HCT116 (cell line): Measurements from ENCODE around the gene SLC6A6.

Experiments
- EZH2 ChIP-seq: fragments of 200-600 bp; sonication (generic); IDR thresholded peaks from 2 replicates; pipeline ENCODE4 v1.6.1; 2017; ENCODE audit warnings: antibody characterized with exemption, mixed run types
- TF ChIP-seq, protein P1 (sequence below), 3 experiments: fragments of 200-600 bp in 1 of 3; sonication (generic) in 1 of 3; IDR thresholded peaks in 2 of 3; conservative IDR thresholded peaks in 1 of 3; 2 replicates each; pipeline ENCODE4 v1.5.1; 2012 to 2017; ENCODE audit warnings: low read depth in 2 of 3, low read length in 2 of 3, antibody characterized with exemption in 1 of 3, borderline replicate concordance in 1 of 3, control low read depth in 1 of 3, mild to moderate bottlenecking in 1 of 3, mixed read lengths in 1 of 3, mixed run types in 1 of 3, moderate library complexity in 1 of 3; ENCODE audit not compliant: insufficient read depth in 1 of 3
- TF ChIP-seq, protein P2 (sequence below): IDR thresholded peaks from 2 replicates; pipeline ENCODE4 v1.6.1; 2012

DNA sequence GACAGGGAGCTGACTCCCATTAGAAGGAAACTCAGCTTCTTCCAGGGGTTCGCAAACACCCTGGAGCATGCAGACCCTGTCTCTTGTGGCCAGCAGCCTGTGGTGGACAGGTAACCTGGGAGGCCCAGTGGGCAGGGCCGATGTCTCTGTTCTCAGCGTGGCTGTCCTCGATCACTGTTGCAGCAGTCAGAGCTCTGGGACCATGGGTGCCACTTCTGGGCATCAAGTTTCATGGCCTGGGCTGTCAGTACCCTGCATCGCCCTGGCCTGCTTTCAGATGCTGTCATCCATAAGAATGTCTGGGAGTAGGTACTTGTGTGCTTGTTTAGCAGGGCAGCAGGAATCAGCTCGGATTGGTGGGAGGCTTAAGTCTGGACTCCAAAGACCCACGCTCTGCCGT lies 54.4 kb downstream of the SLC6A6 start:
- TF ChIP-seq, protein P1, sequence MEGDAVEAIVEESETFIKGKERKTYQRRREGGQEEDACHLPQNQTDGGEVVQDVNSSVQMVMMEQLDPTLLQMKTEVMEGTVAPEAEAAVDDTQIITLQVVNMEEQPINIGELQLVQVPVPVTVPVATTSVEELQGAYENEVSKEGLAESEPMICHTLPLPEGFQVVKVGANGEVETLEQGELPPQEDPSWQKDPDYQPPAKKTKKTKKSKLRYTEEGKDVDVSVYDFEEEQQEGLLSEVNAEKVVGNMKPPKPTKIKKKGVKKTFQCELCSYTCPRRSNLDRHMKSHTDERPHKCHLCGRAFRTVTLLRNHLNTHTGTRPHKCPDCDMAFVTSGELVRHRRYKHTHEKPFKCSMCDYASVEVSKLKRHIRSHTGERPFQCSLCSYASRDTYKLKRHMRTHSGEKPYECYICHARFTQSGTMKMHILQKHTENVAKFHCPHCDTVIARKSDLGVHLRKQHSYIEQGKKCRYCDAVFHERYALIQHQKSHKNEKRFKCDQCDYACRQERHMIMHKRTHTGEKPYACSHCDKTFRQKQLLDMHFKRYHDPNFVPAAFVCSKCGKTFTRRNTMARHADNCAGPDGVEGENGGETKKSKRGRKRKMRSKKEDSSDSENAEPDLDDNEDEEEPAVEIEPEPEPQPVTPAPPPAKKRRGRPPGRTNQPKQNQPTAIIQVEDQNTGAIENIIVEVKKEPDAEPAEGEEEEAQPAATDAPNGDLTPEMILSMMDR (IDR thresholded peaks at IDR 0.05 in 2 of 3, conservative IDR thresholded peaks at IDR 0.05 in 1 of 3; ENCODE audit: borderline replicate concordance in 1 of 3, insufficient read depth in 1 of 3, low read depth in 2 of 3, low read length in 2 of 3): no peak
- TF ChIP-seq, protein P2, sequence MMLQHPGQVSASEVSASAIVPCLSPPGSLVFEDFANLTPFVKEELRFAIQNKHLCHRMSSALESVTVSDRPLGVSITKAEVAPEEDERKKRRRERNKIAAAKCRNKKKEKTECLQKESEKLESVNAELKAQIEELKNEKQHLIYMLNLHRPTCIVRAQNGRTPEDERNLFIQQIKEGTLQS: no peak
- no peak for TF ChIP-seq EZH2
